ENCODE results near the gene SPTSSB.

The SPTSSB gene

GRCh38 chr3:161337311-161337710 is 34.0 kb downstream of the SPTSSB start:
- CTCF ChIA-PET, result no interaction called here
- no peak for TF ChIP-seq CTCF (IDR thresholded peaks at IDR 0.05; ENCODE audit: insufficient read depth, low read length, missing control alignments)
- no peak overlapping the region for H3K4me3 ChIP-seq (ENCODE audit: low read depth, low read length)
- no peak for DNase-seq (ENCODE audit: low read depth, low spot score)
- POLR2A ChIA-PET, result no interaction called here

GRCh38 chr3:161336661-161337060 is 34.7 kb downstream of the SPTSSB start:
- CTCF ChIA-PET, result no interaction called here
- TF ChIP-seq CTCF (IDR thresholded peaks at IDR 0.05; ENCODE audit: insufficient read depth, low read length, missing control alignments), result no peak

GRCh38 chr3:161333696-161334095 is 37.6 kb downstream of the SPTSSB start:
- H3K4me3 ChIP-seq (ENCODE audit: low read depth, low read length), result no peak overlapping the region
- no peak for TF ChIP-seq CTCF (IDR thresholded peaks at IDR 0.05; ENCODE audit: insufficient read depth, low read length, missing control alignments)
- ChIA-PET CTCF (no interaction called here), POLR2A (no interaction called here)
- no peak for DNase-seq (ENCODE audit: low read depth, low spot score)

More at GRCh38 chr3:161336661-161337060, 34.7 kb downstream of the SPTSSB start:
- POLR2A ChIA-PET, result no interaction called here
- no peak overlapping the region for H3K4me3 ChIP-seq (ENCODE audit: low read depth, low read length)
- DNase-seq (ENCODE audit: low read depth, low spot score), result no peak

GRCh38 chr3:161332792-161333191 is 38.5 kb downstream of the SPTSSB start:
- ChIA-PET POLR2A (no interaction called here), CTCF (no interaction called here)
- TF ChIP-seq CTCF (IDR thresholded peaks at IDR 0.05; ENCODE audit: insufficient read depth, low read length, missing control alignments), result no peak
- no peak for DNase-seq (ENCODE audit: low read depth, low spot score)
- H3K4me3 ChIP-seq (ENCODE audit: low read depth, low read length), result no peak overlapping the region

GRCh38 chr3:161325059-161325458 is 46.3 kb downstream of the SPTSSB start:
- no peak for DNase-seq (ENCODE audit: low read depth, low spot score)
- no peak overlapping the region for H3K4me3 ChIP-seq (ENCODE audit: low read depth, low read length)
- no peak for TF ChIP-seq CTCF (IDR thresholded peaks at IDR 0.05; ENCODE audit: insufficient read depth, low read length, missing control alignments)
- CTCF ChIA-PET, result no interaction called here
- POLR2A ChIA-PET, result no interaction called here

- ChIA-PET CTCF (no interaction called here), POLR2A (no interaction called here)
- TF ChIP-seq CTCF (IDR thresholded peaks at IDR 0.05; ENCODE audit: insufficient read depth, low read length, missing control alignments), result no peak
- DNase-seq (ENCODE audit: low read depth, low spot score), result no peak
- no peak overlapping the region for H3K4me3 ChIP-seq (ENCODE audit: low read depth, low read length)
Observed at GRCh38 chr3:161323926-161324621, 47.2 kb downstream of the SPTSSB start.
